ENCODE data around the gene CATSPERZ.

The CATSPERZ gene

GRCh38 chr11:64299847-64300648 lies at the start of gene CATSPERZ:
Gene CATSPERZ, plus strand, starts transcription at chr11:64300358. Its CDS starts 53 bp downstream, at chr11:64300411.
- in situ Hi-C loops (cut with MboI; ENCODE audit: low sequenced_read_pairs) = no loop called here

- in situ Hi-C loops (cut with MboI; ENCODE audit: low sequenced_read_pairs) = no loop called here
Measured at GRCh38 chr11:64250415-64251015, 49.6 kb upstream of the CATSPERZ start.

DNA sequence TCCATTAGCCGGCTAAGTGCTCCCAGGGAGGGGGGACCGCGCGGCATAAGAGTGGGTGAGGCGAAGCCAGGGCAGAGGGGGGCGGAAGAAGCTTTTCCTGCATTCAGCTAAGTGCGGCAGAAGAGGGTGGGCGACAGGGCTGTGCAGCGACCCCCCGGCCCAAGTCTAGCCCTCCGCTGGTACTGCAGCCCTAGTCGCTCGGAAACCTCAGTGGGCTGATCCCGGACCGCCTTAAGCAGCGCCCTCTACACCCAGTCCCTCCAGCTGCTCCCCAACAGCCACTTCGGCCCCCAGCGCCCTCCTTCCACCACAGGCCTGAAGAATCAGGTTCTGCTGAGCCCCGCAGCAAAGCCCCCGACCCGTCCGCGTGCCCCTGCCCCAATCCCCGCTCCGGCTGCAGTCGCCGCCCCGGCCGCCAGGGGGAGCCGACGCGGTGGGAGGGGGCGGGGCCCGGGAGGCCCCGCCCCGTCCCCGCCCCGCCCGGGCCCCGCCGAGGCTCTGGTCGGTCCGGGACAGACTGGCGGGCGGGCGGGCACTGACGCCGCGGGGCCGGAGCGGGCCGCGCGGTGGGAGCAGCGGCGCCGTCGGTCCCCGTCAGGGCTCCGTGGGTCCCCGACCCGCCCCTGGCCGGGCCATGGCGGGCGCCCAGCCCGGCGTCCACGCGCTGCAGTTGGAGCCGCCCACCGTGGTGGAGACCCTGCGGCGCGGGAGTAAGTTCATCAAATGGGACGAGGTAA lies 49.0 kb upstream of the CATSPERZ start, which contains the start of gene PLCB3:
Gene PLCB3, plus strand, starts transcription at position 515 of the 737 bp plus-strand sequence. Its CDS starts 120 bp downstream, at position 635.
- in situ Hi-C loops (cut with MboI; ENCODE audit: low sequenced_read_pairs) = no loop called here

DNA sequence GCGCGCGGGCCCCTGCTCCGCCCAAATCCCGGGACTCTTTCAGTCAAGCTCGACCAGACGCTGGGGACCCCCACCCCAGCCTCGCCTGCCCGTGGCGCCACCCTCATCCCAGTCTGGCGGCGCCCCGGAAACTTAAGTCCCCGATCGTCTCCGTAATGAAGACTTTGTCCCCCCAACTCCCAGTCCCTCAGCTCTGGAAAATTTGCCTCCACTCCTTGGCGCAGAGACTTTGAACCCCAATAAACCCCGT lies 48.5 kb upstream of the CATSPERZ start:
- in situ Hi-C loops (cut with MboI; ENCODE audit: low sequenced_read_pairs) = no loop called here

DNA sequence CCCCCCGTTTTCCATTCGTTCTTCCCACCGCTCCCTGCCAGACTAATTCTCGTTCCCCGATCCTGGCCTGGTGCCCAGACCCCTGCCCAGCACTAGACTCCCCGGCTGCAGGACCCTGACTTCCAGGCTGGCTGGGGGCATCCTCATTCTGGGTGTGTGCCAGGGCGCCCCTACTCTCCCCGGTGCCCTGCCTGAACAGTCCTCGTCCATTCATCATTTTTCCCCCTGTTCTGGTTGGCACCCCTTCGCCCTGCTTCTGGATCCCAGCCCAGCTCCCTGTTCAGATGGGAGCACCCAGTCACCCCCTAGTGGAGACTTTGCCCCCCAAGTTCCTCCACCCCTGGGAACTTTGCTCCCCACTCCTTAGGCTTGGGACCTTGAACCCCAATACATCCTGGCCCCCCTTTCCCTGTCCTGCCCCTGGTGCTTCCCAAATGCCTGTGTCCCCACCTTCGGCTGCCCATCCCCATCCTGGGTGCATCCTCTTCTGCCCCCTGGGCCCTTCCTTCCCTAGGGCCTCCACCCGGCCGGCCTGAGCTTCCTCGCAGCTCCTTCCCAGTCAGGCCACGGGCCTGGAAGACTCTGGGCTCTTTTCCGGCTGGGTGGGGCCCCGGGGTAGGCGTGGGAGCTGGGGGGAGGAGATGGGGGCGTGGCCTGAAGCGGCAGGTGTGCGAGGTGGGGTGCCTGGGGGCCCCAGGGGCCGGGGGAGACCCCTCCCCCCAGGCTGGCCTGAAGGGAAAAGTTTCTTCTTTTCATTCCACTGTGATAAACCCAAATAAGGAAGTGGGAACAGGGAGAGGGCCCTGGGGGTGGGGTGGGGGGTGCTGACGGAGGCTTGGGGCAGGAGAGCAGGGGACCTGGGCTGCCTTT lies 47.9 kb upstream of the CATSPERZ start:
- in situ Hi-C loops (cut with MboI; ENCODE audit: low sequenced_read_pairs) = no loop called here

DNA sequence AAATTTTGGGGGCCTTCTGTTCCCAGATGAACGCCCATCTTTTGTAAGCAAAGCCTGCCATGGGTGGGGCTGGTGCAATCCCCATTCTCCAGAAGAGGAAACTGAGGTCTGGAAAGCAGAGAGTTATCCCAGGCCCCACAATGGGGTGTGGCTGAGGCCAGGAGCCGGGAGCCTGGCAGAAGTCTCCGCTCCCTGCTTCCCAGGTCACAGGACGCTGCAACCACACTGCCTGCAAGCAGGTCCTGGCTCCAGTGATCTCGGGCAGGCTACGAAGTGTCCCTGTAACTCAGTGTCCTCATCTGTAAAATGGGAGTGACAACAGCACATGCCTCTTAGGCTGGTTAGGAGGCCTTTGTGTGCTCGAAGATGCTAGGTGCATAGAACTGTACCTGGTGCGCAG lies 47.1 kb upstream of the CATSPERZ start:
- in situ Hi-C loops (cut with MboI; ENCODE audit: low sequenced_read_pairs) = no loop called here

DNA sequence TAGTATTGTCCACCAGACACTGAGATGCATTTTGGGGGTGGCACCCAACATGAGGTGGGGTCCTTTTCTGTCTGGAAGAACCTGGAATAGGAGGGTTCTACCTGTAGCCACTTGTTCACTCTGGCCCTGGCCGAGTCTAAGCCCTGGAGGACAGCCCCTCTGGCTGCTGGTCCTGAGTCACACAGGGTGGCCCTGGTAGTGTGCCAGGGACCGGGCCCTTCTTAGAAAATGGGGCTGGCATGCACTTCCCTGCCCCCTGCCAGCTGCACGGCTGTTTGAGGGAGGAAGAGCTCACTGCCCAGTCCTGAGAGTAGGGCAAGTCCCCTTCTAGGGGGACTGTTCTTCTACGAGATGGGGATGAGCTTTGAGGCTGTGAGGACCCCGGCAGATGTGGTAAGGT lies 46.7 kb upstream of the CATSPERZ start:
- in situ Hi-C loops (cut with MboI; ENCODE audit: low sequenced_read_pairs) = no loop called here

DNA sequence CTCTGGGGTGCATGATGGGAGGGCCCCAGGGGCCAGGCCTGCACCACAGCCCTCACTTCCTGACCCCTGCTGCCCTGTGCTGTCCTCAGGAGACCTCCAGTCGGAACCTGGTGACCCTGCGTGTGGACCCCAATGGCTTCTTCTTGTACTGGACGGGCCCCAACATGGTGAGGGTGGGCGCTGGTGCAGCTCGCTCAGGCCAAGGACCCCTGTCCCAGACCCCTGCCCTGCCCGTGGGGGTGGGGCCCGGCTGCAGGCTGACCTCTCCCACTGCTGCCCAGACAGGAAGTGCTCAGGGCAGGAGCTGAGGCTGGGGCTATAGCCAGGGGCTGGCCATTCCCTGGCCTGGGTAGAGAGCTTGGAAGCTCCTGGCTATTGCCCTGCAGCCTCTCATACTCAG lies 45.8 kb upstream of the CATSPERZ start:
- in situ Hi-C loops (cut with MboI; ENCODE audit: low sequenced_read_pairs) = no loop called here

- in situ Hi-C loops (cut with MboI; ENCODE audit: low sequenced_read_pairs) = no loop called here
Measured at GRCh38 chr11:64255135-64256128, 44.7 kb upstream of the CATSPERZ start.

DNA sequence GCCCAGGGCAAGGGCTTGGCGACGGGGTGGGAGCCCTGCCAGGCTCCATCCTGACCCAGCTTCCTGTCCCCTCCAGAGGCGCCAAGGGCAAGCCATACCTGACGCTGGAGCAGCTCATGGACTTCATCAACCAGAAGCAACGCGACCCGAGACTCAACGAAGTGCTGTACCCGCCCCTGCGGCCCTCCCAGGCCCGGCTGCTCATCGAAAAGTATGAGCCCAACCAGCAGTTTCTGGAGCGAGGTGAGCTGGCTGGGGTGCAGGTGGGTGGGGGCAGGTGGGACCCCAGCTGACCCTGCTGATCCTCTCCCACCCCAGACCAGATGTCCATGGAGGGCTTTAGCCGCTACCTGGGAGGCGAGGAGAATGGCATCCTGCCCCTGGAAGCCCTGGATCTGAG lies 43.9 kb upstream of the CATSPERZ start:
- in situ Hi-C loops (cut with MboI; ENCODE audit: low sequenced_read_pairs) = no loop called here

DNA sequence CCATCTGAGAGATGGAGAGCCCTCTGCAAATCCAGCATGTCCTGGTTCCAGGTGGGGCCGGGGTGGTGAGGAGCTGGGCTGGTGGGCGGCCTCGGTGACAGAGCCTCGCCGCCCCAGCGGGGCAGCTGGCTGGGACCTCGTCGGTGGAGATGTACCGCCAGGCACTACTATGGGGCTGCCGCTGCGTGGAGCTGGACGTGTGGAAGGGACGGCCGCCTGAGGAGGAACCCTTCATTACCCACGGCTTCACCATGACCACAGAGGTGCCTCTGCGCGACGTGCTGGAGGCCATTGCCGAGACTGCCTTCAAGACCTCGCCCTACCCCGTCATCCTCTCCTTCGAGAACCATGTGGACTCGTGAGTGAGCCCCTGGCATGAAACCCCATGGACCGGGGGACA lies 41.8 kb upstream of the CATSPERZ start:
- in situ Hi-C loops (cut with MboI; ENCODE audit: low sequenced_read_pairs) = no loop called here

DNA sequence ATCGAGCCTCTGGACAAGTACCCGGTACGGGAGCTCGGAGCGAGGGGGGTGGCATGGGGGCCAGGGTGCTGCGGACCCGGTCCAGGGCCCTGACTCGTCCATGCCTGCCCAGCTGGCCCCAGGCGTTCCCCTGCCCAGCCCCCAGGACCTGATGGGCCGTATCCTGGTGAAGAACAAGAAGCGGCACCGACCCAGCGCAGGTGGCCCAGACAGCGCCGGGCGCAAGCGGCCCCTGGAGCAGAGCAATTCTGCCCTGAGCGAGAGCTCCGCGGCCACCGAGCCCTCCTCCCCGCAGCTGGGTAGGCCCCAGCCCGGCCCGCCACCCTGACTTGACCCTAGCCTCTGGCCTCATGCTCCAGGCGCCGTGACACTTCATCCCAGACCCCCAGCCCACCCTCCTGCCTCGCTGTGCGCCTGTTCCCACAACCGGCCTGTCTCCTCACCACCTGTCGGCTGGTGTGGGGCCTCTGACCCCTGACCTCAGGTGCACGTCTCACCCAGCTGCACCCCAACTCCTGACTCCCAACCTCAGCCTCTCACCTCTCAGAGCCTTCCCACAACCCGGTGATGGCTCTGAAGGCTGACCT lies 41.1 kb upstream of the CATSPERZ start:
- in situ Hi-C loops (cut with MboI; ENCODE audit: low sequenced_read_pairs) = no loop called here

- in situ Hi-C loops (cut with MboI; ENCODE audit: low sequenced_read_pairs) = no loop called here
Measured at GRCh38 chr11:64259533-64260067, 40.6 kb upstream of the CATSPERZ start.

DNA sequence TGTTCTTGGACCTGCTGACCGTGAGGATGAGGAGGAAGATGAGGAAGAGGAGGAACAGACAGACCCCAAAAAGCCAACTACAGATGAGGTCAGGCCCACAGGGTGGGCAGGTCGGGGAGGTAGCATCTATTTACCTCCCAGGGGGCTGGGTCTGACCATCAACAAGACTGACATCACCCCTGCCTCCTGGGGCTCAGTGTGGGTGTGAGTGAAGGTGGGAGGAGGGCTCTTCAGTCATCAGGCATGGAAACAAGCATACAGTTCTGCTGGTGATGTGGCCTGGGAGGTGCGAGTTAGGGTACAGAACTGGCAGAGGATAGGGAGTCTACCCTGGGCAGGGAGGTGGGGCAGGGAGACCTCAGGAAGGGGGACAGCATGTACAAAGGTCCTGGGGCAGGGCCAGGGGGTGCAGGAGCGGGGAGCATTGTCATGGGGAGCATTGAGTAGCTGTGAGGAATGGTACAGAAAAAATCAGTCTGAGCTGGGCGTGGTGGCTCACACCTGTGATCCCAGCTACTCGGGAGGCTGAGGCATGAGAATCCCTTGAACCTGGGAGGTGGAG lies 39.9 kb upstream of the CATSPERZ start:
- in situ Hi-C loops (cut with MboI; ENCODE audit: low sequenced_read_pairs) = no loop called here

- in situ Hi-C loops (cut with MboI; ENCODE audit: low sequenced_read_pairs) = no loop called here
Measured at GRCh38 chr11:64261556-64262080, 38.5 kb upstream of the CATSPERZ start.

- in situ Hi-C loops (cut with MboI; ENCODE audit: low sequenced_read_pairs) = no loop called here
Measured at GRCh38 chr11:64262271-64263002, 37.7 kb upstream of the CATSPERZ start.

GRCh38 chr11:64263021-64263946 lies 36.9 kb upstream of the CATSPERZ start:
- in situ Hi-C loops (cut with MboI; ENCODE audit: low sequenced_read_pairs) = no loop called here
